ENCODE data around the gene TIMM13. TPM values are rescaled to one million over a fixed set of nuclear protein-coding genes. Genes with fewer than 3 reads are reported as not detected.
"Not testable (repeated sequence)": the region's sequence is repeated elsewhere in the genome, so short reads cannot be mapped to it uniquely, and the experiment has no call there.

The TIMM13 gene
- total RNA-seq, 1 donor from 2014 or later: 55.0 TPM

- Histone ChIP-seq H3K36me3 (peaks cover 11 to 15% of the 10 kb centered on the region in 2 donors), H3K9me3 (no peaks in the 10 kb centered on the region), H3K27me3 (no peaks in the 10 kb centered on the region), H3K4me3 (peak overlapping the region; percentile 94 to 98), H3K4me1 (peaks cover 3 to 14% of the 10 kb centered on the region in 2 donors), H3K27ac (peak overlapping the region; percentile 88 to 95)
- DNase-seq (ENCODE audit: low spot score in 2 of 2): peak; percentile 71 to 96
- peak; percentile 96 to 100 (median 99) for TF ChIP-seq CTCF (IDR thresholded peaks at IDR 0.05)
- intact Hi-C loops (cut with DNase I): loop anchor here (1.0 to 5.0 kb wide), 7 partner anchors 50 to 163 kb away; no protein-coding TSS in a partner anchor
Observed at GRCh38 chr19:2474232-2475017, 47.0 kb upstream of the TIMM13 start.

GRCh38 chr19:2469915-2470200 is 42.5 kb upstream of the TIMM13 start:
- H3K36me3 ChIP-seq; H3K27ac ChIP-seq; H3K9me3 ChIP-seq; H3K27me3 ChIP-seq; H3K4me1 ChIP-seq; DNase-seq (ENCODE audit: low spot score in 2 of 2); intact Hi-C loops (cut with DNase I); H3K4me3 ChIP-seq: not testable (repeated sequence)

- Histone ChIP-seq H3K36me3 (no peaks in the 10 kb centered on the region), H3K4me3 (no peak overlapping the region), H3K4me1 (no peaks in the 10 kb centered on the region), H3K27ac (no peak overlapping the region), H3K27me3 (no peaks in the 10 kb centered on the region), H3K9me3 (no peaks in the 10 kb centered on the region)
- DNase-seq (ENCODE audit: low spot score in 2 of 2): no peak
- intact Hi-C loops (cut with DNase I): no loop called here
- no peak for TF ChIP-seq CTCF (IDR thresholded peaks at IDR 0.05)
Observed at GRCh38 chr19:2469102-2469914, 41.9 kb upstream of the TIMM13 start.

- intact Hi-C loops (cut with DNase I): no loop called here
- Histone ChIP-seq H3K27ac (no peak overlapping the region), H3K27me3 (no peaks in the 10 kb centered on the region), H3K36me3 (no peaks in the 10 kb centered on the region), H3K4me1 (no peaks in the 10 kb centered on the region), H3K4me3 (no peak overlapping the region), H3K9me3 (no peaks in the 10 kb centered on the region)
- no peak for DNase-seq (ENCODE audit: low spot score in 2 of 2)
- no peak for TF ChIP-seq CTCF (IDR thresholded peaks at IDR 0.05)
Observed at GRCh38 chr19:2468596-2468995, 41.2 kb upstream of the TIMM13 start.

- peaks cover 0 to 4% of the 10 kb centered on the region in 2 donors for H3K9me3 ChIP-seq
- peaks cover 7 to 16% of the 10 kb centered on the region in 2 donors for H3K4me1 ChIP-seq
- no peak for DNase-seq (ENCODE audit: low spot score in 2 of 2)
- intact Hi-C loops (cut with DNase I): no loop called here
- no peak for TF ChIP-seq CTCF (IDR thresholded peaks at IDR 0.05)
- H3K4me3 ChIP-seq: no peak overlapping the region
- no peaks in the 10 kb centered on the region for H3K36me3 ChIP-seq
- H3K27me3 ChIP-seq: no peaks in the 10 kb centered on the region
- H3K27ac ChIP-seq: no peak overlapping the region
Observed at GRCh38 chr19:2464389-2464788, 37.0 kb upstream of the TIMM13 start.

- H3K9me3 ChIP-seq; H3K36me3 ChIP-seq; H3K4me3 ChIP-seq; H3K27me3 ChIP-seq; intact Hi-C loops (cut with DNase I); DNase-seq (ENCODE audit: low spot score in 2 of 2): not testable (repeated sequence)
- Histone ChIP-seq H3K4me1 (peaks cover 7 to 16% of the 10 kb centered on the region in 2 donors), H3K27ac (peak overlapping the region; percentile 13 to 60)
Observed at GRCh38 chr19:2463694-2464093, 36.3 kb upstream of the TIMM13 start.

Measured in ascending aorta (tissue), 2 donors.